Bronchial smooth muscle cell (primary cell): Measurements from ENCODE around the gene DLGAP4. TPM values are rescaled to one million over a fixed set of nuclear protein-coding genes. Genes with fewer than 3 reads are reported as not detected.

ENCODE experiments used
- total RNA-seq: library from RNA; depleted of rRNA; stranded (reverse); fragments of >200 nt; gene quantifications from 2 replicates; pipeline ENCODE4 v1.2.1, GENCODE V29; 2014

The DLGAP4 gene, protein sequence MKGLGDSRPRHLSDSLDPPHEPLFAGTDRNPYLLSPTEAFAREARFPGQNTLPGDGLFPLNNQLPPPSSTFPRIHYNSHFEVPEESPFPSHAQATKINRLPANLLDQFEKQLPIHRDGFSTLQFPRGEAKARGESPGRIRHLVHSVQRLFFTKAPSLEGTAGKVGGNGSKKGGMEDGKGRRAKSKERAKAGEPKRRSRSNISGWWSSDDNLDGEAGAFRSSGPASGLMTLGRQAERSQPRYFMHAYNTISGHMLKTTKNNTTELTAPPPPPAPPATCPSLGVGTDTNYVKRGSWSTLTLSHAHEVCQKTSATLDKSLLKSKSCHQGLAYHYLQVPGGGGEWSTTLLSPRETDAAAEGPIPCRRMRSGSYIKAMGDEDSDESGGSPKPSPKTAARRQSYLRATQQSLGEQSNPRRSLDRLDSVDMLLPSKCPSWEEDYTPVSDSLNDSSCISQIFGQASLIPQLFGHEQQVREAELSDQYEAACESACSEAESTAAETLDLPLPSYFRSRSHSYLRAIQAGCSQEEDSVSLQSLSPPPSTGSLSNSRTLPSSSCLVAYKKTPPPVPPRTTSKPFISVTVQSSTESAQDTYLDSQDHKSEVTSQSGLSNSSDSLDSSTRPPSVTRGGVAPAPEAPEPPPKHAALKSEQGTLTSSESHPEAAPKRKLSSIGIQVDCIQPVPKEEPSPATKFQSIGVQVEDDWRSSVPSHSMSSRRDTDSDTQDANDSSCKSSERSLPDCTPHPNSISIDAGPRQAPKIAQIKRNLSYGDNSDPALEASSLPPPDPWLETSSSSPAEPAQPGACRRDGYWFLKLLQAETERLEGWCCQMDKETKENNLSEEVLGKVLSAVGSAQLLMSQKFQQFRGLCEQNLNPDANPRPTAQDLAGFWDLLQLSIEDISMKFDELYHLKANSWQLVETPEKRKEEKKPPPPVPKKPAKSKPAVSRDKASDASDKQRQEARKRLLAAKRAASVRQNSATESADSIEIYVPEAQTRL
- total RNA-seq, result 9.1 and 16.8 TPM in 2 replicates

DNA sequence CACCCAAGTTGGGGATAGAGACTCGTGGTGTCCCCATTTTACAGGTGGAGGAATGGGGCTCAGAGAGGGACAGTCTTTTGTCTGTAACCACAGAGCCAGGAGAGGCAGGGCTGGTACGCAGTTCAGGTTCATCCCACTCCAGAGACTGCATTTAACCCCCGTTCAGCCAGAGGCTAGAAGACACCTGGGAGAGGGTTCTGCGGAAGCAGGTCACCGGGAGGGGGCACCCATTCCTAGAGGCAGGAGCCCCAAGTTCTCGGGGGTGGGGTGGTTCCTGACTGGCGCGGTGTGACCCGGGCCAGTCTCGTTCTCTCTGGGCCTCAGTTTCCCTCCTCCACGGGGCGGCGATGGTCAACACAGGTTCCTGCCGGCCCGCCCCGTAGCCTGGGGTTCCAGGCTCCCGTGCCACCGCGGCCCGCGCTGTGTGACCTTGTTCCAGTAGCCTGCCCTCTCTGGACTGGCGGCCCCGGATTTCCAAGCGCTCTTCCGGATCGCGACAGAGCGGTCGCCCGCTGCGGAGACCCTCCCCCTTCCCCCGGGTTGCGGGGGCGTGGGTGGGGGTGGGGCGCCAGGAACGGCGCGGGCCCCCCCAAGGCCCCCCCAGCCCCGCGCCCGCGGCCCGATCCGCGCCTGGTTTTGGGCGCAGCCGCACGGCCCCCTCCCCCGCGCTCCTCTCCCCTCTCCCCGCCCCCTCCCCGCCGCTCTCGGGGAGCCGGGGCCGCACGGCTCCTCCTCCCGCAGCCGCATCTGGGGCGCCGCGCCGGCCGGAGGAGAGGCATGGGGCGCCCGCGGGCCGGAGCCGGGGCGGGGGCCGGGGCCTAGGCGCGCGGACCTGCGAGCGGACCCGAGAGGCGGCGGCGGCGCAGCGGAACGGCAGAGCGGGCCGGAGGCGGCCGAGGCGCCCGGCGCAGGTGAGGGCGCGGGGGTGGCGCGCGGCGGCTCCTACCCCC is at the start of gene DLGAP4:
Gene DLGAP4 (plus strand): TSS at position 738 of the 950 bp plus-strand sequence. CDS start 125,379 bp downstream, outside the sequence.

DNA sequence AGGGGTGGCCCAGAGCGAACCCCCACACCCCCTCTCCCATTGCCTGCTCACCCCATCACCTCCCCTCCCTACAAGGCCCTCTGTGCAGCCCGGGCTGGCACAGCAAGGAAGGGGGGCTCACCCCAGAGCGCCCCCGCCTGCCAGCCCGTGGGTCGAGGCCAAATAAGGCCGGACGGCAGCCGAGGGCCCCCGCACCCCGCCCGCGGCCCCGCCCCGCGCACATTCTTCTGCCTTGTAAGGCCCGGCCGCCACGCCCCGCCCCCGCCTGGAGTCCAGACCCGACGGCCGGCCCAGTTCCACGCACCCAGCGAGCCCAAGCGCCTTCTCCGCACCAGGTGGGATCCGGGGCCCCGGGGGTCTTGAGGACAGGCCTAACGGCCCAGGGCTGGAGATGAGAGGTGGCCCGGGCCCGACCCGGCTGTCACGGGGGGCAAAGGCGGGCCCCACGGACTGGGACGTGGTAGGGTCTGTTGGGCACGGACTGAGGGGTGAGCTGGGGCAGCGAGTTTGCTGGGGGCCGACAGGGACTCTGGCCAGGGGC is 235.2 kb downstream of the DLGAP4 start, which contains the start of gene MYL9:
Gene MYL9 (plus strand): TSS at position 293 of the 541 bp plus-strand sequence. CDS start 3,366 bp downstream, outside the sequence.

DNA sequence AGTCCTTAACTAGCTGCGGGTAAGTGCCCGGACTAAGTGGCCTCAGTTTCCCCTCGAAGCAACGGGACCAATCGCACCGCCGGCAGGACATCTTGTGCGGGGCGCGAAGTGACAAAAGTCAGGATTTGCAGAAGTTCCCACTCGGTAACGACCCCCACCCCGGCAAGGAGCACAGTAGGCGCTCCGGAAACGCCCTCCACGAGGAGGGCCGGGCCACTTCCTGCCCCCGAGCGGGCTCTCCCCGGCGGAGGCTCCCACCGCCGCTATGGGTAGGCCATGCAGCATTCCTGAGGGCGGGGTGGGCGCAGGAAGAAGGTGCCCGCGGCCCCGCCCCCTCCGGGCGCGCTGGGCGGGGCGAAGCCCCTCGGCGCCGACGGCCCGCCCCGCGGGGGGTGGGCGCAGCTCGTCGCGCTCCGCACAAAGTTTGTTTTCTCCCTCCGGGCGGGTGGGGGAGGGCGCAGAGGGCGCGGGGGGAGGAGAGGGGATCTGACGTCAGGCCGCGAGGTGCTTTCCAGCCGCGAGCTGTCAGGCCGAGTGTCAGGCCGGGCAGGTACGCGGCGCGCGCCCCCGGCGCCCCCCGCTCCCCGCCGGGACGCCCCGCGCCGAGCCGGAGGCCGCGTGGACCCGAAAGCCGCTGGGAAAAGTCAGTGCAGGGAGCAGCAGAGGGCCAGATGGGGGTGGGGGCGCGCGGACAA is 267.1 kb downstream of the DLGAP4 start, which contains the start of gene TGIF2:
Gene TGIF2 (plus strand): TSS at position 495 of the 695 bp plus-strand sequence. CDS start 5,178 bp downstream, outside the sequence.

Other genes with a start within 250 kb of the DLGAP4 start
- 12.0 and 12.4 TPM in 2 replicates for gene EPB41L1, start 151.6 kb upstream of the DLGAP4 start, total RNA-seq
- gene AAR2, start 69.9 kb upstream of the DLGAP4 start, total RNA-seq, result 15.7 and 17.5 TPM in 2 replicates
- gene MYL9, start 235.2 kb downstream of the DLGAP4 start, total RNA-seq, result 7.0 and 8.0 TPM in 2 replicates